Endothelial cell of umbilical vein (primary cell): ENCODE data around the gene WDR86. TPM values are rescaled to one million over a fixed set of nuclear protein-coding genes. Genes with fewer than 3 reads are reported as not detected.

ENCODE experiments used
- BruUV-seq: library from RNA; stranded (reverse); fragments of 400-500 nt; replicated peaks from 2 replicates; lab custom pipeline; 2021; lab: Mats Ljungman, UMichigan
- CTCF ChIA-PET: fragments of 300-600, 350-600 bp; sonication (Branson Sonifier 250); formaldehyde crosslinking; loops from one replicate; lab custom pipeline; 2021; ENCODE audit warnings: antibody characterized with exemption, inconsistent platforms; lab: Charles Lee
- POLR2A ChIA-PET: fragments of 300-600, 350-600 bp; sonication (Branson Sonifier 250); formaldehyde crosslinking; loops from one replicate; lab custom pipeline; 2021; ENCODE audit warnings: antibody characterized with exemption, inconsistent platforms; lab: Charles Lee
- DNase-seq: peaks from one replicate; pipeline ENCODE4 v3.0.0-alpha.2; 2011; ENCODE audit warnings: low read depth, low spot score
- FAIRE-seq: peaks from 2 replicates; lab custom pipeline; 2011; peaks lifted over from hg19 to GRCh38; lab: Jason Lieb, UNC
- H2AFZ ChIP-seq: 2 replicates; pipeline ENCODE4 v1.6.0; 2012; ENCODE audit warnings: low read depth, low read length, control low read depth, inconsistent platforms
- H3K27ac ChIP-seq: 2 replicates; pipeline ENCODE4 v1.5.1; 2011; ENCODE audit warnings: low read depth, mild to moderate bottlenecking, control low read depth, low read length, moderate library complexity; ENCODE audit not compliant: insufficient read depth
- H3K27me3 ChIP-seq, 2 experiments: 2 replicates each; pipeline versions ENCODE4 v1.6.0 to v1.6.1; 2011; ENCODE audit warnings: low read length in 2 of 2, mixed read lengths in 1 of 2; ENCODE audit not compliant: control insufficient read depth in 2 of 2, insufficient read depth in 2 of 2
- H3K36me3 ChIP-seq, 2 experiments: 2 replicates in 1 of 2; 3 replicates in 1 of 2; pipeline ENCODE4 v1.5.1; 2011; ENCODE audit warnings: low read length in 2 of 2, mild to moderate bottlenecking in 1 of 2, moderate library complexity in 1 of 2; ENCODE audit not compliant: control insufficient read depth in 2 of 2, insufficient read depth in 2 of 2; ENCODE audit errors: extremely low read depth in 1 of 2
- H3K4me1 ChIP-seq: 3 replicates; pipeline ENCODE4 v1.5.1; 2011; ENCODE audit warnings: mild to moderate bottlenecking, low read length; ENCODE audit not compliant: control insufficient read depth, insufficient read depth; ENCODE audit errors: extremely low read depth
- H3K4me2 ChIP-seq: 2 replicates; pipeline ENCODE4 v1.6.1; 2011; ENCODE audit warnings: low read length, control low read depth, mixed read lengths; ENCODE audit not compliant: insufficient read depth
- H3K4me3 ChIP-seq, 3 experiments: fragments of 200-600 bp in 1 of 3; sonication (generic), shearing (Covaris generic) in 1 of 3; replicated peaks in 1 of 3; 2 replicates each; pipeline ENCODE4 v1.5.1; 2011 to 2016; ENCODE audit warnings: control low read depth in 3 of 3, low read length in 3 of 3, mild to moderate bottlenecking in 2 of 3, inconsistent platforms in 1 of 3, low read depth in 1 of 3, moderate library complexity in 1 of 3; ENCODE audit not compliant: insufficient read depth in 1 of 3
- H3K79me2 ChIP-seq: 2 replicates; pipeline ENCODE4 v1.6.0; 2012; ENCODE audit warnings: low read length, inconsistent platforms; ENCODE audit not compliant: control insufficient read depth, insufficient read depth
- H3K9ac ChIP-seq: replicated peaks from 2 replicates; pipeline ENCODE3; 2011; ENCODE audit warnings: low read length, control low read depth; ENCODE audit not compliant: insufficient read depth; ENCODE audit errors: extremely low read depth
- H3K9me1 ChIP-seq: replicated peaks from 3 replicates; pipeline ENCODE4 v1.6.0; 2011; ENCODE audit warnings: mild to moderate bottlenecking, low read length; ENCODE audit not compliant: control insufficient read depth, insufficient read depth; ENCODE audit errors: extremely low read depth
- H3K9me3 ChIP-seq: replicated peaks from 2 replicates; pipeline ENCODE4 v1.5.1; 2012; ENCODE audit warnings: low read length, inconsistent platforms; ENCODE audit not compliant: control insufficient read depth, insufficient read depth
- H4K20me1 ChIP-seq: replicated peaks from 2 replicates; pipeline ENCODE3; 2011; ENCODE audit warnings: mild to moderate bottlenecking, low read length; ENCODE audit not compliant: control insufficient read depth, insufficient read depth; ENCODE audit errors: extremely low read depth
- EZH2 ChIP-seq: IDR thresholded peaks from 2 replicates; pipeline ENCODE4 v1.6.1; 2012; ENCODE audit warnings: borderline replicate concordance, low read depth, mild to moderate bottlenecking, moderate library complexity, low read length, inconsistent platforms; ENCODE audit not compliant: severe bottlenecking
- FOS ChIP-seq: IDR thresholded peaks from 2 replicates; pipeline ENCODE4 v1.6.1; 2011; ENCODE audit warnings: mild to moderate bottlenecking, low read length, moderate library complexity, borderline replicate concordance; ENCODE audit not compliant: insufficient read depth
- GATA2 ChIP-seq: IDR thresholded peaks from 2 replicates; pipeline ENCODE4 v1.7.0; 2011; ENCODE audit warnings: low read depth, mild to moderate bottlenecking, moderate library complexity, mixed read lengths, low read length; ENCODE audit not compliant: insufficient read length, insufficient read depth
- JUN ChIP-seq: IDR thresholded peaks from 2 replicates; pipeline ENCODE4 v1.6.1; 2011; ENCODE audit warnings: borderline replicate concordance, low read depth; ENCODE audit not compliant: insufficient read length, insufficient read depth
- MAX ChIP-seq: IDR thresholded peaks from 2 replicates; pipeline ENCODE4 v1.6.1; 2011; ENCODE audit not compliant: insufficient read depth, insufficient read length
- MYC ChIP-seq: IDR thresholded peaks from one replicate; pipeline ENCODE4 v1.6.1; 2011; ENCODE audit warnings: mild to moderate bottlenecking, low read depth, low read length
- POLR2A ChIP-seq: IDR thresholded peaks from 2 replicates; pipeline ENCODE4 v1.6.1; 2012; ENCODE audit warnings: low read depth, mild to moderate bottlenecking, control low read depth, low read length
- POLR2AphosphoS5 ChIP-seq: IDR thresholded peaks from 2 replicates; pipeline ENCODE4 v1.6.1; 2012; ENCODE audit warnings: low read depth, mild to moderate bottlenecking, control low read depth, low read length, moderate library complexity; ENCODE audit not compliant: insufficient read depth
- dilution Hi-C: fragments of 300-500 bp; cut with MboI; formaldehyde crosslinking; loops from one replicate; pipeline ENCODE4 v1.15.0; 2019; ENCODE audit warnings: low sequenced_read_pairs; ENCODE audit not compliant: extremely low pct_ligation_motif_present
- intact Hi-C: fragments of 100-400 bp; cut with micrococcal nuclease; formaldehyde crosslinking; loops from one replicate; pipeline ENCODE4 v1.10.0; 2022
- polyA plus RNA-seq, 4 experiments: library from polyadenylated mRNA; depleted of rRNA in 3 of 4; stranded (reverse) in 3 of 4; unstranded in 1 of 4; fragments of >200 nt; gene quantifications; 2 replicates each; pipeline versions ENCODE4 v1.2.1 to v1.2.3, GENCODE V29; 2011 to 2012; ENCODE audit warnings: missing spikeins in 1 of 4
- total RNA-seq: library from RNA; stranded (reverse); gene quantifications from 2 replicates; pipeline ENCODE4 v1.2.3, GENCODE V29; 2021
- TF ChIP-seq, protein P1 (sequence below), 2 donors: IDR thresholded peaks; 1 replicate in 1 of 2; 2 replicates in 1 of 2; pipeline ENCODE4 v1.5.1; 2011; ENCODE audit warnings: low read length in 2 of 2, mild to moderate bottlenecking in 2 of 2, moderate library complexity in 2 of 2, control low read depth in 1 of 2, inconsistent platforms in 1 of 2, low read depth in 1 of 2; ENCODE audit not compliant: insufficient read depth in 1 of 2; ENCODE audit errors: extremely low read depth in 1 of 2

The WDR86 gene
- total and polyA plus RNA-seq, 2 donors (not counting 3 experiments of a cell fraction or from before 2014, with no cell fraction given) = not detected

GRCh38 chr7:151352512-151352911 lies 57.3 kb downstream of the WDR86 start:
- no peaks in the 10 kb centered on the region for H3K9me3 ChIP-seq
- TF ChIP-seq GATA2 = no peak
- no peak for TF ChIP-seq POLR2AphosphoS5
- TF ChIP-seq, protein P1, sequence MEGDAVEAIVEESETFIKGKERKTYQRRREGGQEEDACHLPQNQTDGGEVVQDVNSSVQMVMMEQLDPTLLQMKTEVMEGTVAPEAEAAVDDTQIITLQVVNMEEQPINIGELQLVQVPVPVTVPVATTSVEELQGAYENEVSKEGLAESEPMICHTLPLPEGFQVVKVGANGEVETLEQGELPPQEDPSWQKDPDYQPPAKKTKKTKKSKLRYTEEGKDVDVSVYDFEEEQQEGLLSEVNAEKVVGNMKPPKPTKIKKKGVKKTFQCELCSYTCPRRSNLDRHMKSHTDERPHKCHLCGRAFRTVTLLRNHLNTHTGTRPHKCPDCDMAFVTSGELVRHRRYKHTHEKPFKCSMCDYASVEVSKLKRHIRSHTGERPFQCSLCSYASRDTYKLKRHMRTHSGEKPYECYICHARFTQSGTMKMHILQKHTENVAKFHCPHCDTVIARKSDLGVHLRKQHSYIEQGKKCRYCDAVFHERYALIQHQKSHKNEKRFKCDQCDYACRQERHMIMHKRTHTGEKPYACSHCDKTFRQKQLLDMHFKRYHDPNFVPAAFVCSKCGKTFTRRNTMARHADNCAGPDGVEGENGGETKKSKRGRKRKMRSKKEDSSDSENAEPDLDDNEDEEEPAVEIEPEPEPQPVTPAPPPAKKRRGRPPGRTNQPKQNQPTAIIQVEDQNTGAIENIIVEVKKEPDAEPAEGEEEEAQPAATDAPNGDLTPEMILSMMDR (IDR thresholded peaks at IDR 0.05; ENCODE audit: extremely low read depth in 1 of 2, insufficient read depth in 1 of 2, low read depth in 1 of 2, low read length in 2 of 2) = no peak
- no peak for TF ChIP-seq FOS
- no peak for TF ChIP-seq MYC
- TF ChIP-seq POLR2A = no peak
- no peak for TF ChIP-seq MAX
- TF ChIP-seq JUN = no peak
- no peak for TF ChIP-seq EZH2
- BruUV-seq = no TSS peak
- FAIRE-seq = no peak
- H3K4me3 ChIP-seq = no peak overlapping the region
- H2AFZ ChIP-seq = no peak overlapping the region
- H3K4me2 ChIP-seq = no peak overlapping the region
- DNase-seq = no peak
- ChIA-PET CTCF (interaction anchor here (1.3 to 6.0 kb wide), 5 partner anchors 11 to 108 kb away, joined by 3 to 92 read pairs (median 5); partner anchors contain the start of gene NUB1), POLR2A (no interaction called here)
- no peak overlapping the region for H3K9ac ChIP-seq
- H3K79me2 ChIP-seq = no peaks in the 10 kb centered on the region
- no peaks in the 10 kb centered on the region for H4K20me1 ChIP-seq
- intact Hi-C loops = no loop called here
- no peaks in the 10 kb centered on the region for H3K27me3 ChIP-seq
- no peaks in the 10 kb centered on the region for H3K4me1 ChIP-seq
- no peak overlapping the region for H3K27ac ChIP-seq
- peaks cover 25 to 38% of the 10 kb centered on the region in 2 experiments for H3K36me3 ChIP-seq
- H3K9me1 ChIP-seq = no peaks in the 10 kb centered on the region
- dilution Hi-C loops = no loop called here
